NCI-H2171 (cell line): ENCODE results near the gene LARGE1.

Experiments used
- DNase-seq: peaks from one replicate; lab custom pipeline; 2025; lab: John Stamatoyannopoulos, UW

Gene LARGE1

DNA sequence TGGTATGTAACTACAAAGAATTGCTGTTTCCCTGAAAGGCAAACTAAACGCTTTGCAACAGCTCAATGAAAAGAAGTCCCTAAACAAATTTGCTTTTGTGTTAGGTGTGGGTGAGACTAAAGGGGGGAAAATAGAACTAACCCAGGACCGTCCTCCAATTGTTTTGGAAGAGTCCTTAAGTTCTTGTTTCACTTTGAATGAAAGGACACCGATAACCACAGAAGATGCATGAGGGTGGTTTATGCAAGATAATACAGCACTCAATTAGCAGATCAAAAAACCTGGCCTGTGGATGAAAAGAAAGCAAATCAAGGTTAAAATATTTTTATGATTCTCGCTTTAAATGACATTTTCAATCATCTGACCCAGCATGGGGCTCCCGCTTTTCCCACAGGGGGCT, 557.6 kb downstream of the LARGE1 start:
- DNase-seq: no peak

- DNase-seq: no peak
Measured at GRCh38 chr22:33361581-33361980, 558.7 kb downstream of the LARGE1 start.

GRCh38 chr22:33357981-33358399, 562.3 kb downstream of the LARGE1 start:
- DNase-seq: peak; percentile 58

DNA sequence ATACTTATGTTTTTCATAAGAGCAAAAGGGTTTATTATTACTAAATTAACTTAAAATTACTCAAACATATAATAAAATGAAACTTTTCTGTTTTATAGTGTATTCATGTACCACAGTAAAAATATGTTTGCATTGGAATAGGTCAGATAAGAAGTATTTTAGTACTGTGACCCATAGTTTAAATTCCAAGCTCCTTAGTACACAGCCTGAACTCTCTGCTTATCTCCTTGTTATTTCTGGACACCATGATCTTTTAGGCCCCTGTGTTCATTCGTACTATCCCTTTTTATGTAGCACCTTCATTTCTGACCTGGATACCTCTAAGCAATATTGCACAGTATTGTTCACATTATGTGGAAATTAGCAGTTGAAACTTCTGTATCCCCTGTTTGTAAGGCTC, 565.3 kb downstream of the LARGE1 start:
- no peak for DNase-seq

GRCh38 chr22:33353502-33353901, 566.8 kb downstream of the LARGE1 start:
- DNase-seq: no peak

DNA sequence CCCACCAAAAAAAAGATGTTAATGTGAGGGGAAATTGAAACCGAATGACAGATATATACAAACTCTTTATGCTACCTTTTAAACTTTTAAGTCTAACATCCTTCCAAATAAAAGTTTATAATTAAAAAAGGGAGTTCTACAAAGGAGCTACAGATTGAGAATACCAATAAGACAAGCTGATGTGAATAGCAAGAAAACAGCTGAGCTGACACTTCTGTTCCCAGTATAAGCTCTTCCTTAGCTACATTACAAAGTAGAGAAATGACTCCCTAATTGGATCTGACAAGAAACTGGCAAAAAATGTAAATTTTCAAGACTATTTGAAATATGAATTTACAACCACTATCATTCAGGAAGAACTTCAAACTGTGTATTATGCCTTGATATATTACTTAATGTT, 567.5 kb downstream of the LARGE1 start:
- DNase-seq: no peak

- no peak for DNase-seq
Measured at GRCh38 chr22:33350961-33351360, 569.3 kb downstream of the LARGE1 start.

GRCh38 chr22:33350491-33350890, 569.8 kb downstream of the LARGE1 start:
- DNase-seq: no peak

- DNase-seq: no peak
Measured at GRCh38 chr22:33347002-33347401, 573.3 kb downstream of the LARGE1 start.

GRCh38 chr22:33341611-33342010, 578.7 kb downstream of the LARGE1 start:
- no peak for DNase-seq

GRCh38 chr22:33337524-33337923, 582.8 kb downstream of the LARGE1 start:
- no peak for DNase-seq

DNA sequence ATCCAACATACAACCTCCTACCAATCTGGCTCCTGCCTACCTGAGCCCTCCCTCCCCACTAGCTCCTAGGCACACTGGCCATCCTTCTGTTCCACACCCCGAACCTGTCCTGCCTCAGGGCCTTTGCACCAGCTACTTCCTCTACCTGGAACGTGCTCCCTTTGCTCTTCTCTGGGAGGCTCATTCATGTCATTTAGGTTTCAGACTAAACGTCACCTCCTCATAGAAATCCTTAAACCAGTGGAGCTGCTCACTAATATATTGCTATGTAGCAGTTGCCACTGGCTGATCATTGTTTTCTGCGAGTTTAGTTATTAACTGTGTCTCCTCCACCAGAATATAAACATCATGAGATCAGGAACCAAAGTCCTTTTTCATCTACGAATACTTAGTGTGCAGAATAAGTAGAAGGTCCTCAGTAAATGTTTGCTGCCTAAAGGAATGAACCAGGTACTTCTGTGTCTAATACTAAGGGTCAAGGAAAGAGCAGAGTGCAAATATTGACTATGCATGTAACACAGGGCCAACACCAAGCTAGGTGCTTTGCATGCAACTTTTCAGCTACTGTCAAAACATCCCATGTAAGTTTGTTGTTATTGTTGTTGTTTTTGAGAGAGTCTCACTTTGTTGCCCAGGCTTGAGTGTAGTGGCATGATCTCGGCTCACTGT, 584.5 kb downstream of the LARGE1 start:
- no peak for DNase-seq

- peak; percentile 38 for DNase-seq
Measured at GRCh38 chr22:33332538-33332937, 587.7 kb downstream of the LARGE1 start.

DNA sequence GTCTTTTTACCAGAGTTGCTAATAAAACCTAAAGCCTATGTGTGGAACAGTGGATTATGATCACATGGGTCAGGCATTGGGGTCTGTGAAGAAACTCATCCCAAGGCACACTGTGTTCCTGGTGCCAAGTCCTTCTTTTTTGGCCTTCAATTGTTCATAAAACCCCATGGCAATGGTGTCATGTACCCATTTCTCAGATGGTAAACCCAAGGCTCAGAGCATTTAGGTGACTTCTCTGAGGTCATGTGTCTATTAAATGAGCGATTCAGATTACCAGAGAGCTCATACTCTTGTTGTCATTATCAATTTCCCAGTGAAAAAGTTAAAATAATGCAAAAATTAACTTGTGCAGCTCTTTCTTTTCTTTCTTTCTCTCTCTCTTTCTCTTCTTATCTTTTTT, 589.3 kb downstream of the LARGE1 start:
- no peak for DNase-seq

GRCh38 chr22:33330534-33330933, 589.7 kb downstream of the LARGE1 start:
- DNase-seq: no peak

DNA sequence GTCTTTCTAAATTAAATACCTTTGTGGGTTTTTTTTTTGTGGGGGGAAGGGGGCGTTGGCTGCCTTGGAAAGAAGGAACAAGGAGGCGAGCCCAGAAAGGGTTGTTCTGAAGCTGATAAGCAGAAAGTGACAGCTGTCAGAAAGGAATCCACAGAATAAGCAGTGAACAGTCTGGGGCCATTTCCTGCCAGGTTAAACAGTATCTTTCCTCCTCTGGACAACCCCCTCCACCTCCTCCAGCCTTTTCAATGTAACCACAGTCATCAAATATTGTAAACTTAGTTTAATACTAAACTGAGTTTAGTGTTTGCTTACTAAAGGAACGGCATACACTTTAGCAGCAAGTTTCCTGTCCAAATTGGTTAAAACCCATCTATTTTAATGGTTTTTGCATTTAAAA, 590.9 kb downstream of the LARGE1 start:
- DNase-seq: no peak

DNA sequence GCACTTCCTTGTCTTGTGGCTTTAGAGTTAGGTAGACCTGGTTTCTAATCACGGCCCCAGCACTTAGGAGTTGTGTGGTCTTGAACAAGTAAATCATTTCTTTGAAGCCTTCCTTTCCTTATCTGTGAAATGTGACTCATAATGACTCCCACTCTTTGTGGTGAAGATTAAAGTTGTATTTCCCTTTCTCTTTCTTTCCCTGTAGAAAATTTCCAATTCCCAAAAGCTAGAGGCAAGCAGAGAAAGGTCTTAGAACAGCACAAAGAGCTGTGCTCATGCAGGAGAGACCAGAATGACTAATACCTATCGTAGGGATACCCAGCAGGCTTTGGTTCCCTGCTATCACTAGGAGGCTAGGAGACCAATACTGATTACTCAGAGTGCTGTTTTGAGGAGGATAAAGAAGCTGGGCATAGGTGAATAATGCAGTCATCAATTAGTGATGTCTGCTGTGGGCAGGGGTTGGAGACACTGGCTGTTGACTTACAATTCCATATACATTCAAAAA, 591.4 kb downstream of the LARGE1 start:
- DNase-seq: no peak

DNA sequence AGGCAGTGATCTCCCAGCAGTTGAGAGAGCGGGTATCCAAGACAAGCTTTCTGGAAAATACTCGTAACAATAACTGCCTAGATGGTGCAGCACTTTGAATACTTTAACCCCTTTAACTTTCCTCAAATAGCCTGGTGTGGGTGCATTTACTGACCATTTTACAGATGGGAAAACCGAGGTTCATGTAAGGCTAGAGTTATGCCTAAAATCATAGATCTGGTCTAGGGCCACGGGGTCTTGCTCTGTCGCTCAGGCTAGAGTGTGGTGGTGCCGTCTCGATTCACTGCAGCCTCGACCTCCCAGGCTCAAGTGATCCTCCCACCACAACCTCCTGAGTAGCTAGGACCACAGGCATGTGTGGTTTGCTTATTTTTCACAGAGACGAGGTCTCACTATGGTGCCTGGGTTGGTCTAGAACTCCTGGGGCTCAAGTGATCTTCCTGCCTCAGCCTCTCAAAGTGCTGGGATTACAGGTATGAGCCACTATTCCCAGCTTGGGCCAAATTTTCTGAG, 592.9 kb downstream of the LARGE1 start:
- no peak for DNase-seq

DNA sequence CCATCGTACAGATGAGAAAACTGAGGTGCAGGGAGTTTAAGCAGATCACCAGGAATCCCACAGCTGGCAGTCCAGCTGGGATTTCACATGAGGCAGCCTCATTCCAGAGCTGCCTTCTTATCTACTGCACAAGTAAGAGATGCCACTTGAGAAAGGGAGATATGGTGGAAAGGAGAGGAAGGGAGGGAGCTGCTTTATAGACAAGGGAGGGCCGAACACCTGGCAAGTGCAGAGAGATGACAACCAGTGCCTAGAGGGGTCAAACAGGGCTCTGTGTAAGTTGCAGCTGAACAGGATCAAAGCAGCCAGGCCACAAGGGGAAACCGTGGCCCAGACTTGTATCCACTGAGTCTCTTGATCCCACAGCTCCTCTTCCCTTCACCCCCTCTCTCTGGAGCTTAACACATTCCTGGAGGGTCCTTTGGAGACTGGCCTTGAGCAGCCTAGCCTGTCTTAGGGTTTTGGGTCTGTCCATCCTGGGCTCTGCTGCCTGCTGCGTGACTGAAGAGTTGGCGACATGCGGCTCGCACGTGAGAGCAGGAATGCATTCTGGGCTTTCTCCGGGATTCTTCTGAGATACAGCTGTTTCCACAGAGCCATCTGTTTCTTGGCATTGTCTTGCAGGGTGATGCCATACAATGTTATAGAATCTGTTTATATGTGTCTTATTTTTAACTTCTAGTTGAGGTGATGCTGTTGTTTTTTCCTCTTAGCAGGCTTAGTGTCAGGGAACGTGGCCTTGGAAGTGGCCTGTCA, 593.6 kb downstream of the LARGE1 start:
- DNase-seq: no peak

- no peak for DNase-seq
Measured at GRCh38 chr22:33325232-33326004, 594.9 kb downstream of the LARGE1 start.

GRCh38 chr22:33324228-33324627, 596.0 kb downstream of the LARGE1 start:
- no peak for DNase-seq

- DNase-seq: no peak
Measured at GRCh38 chr22:33321466-33321865, 598.8 kb downstream of the LARGE1 start.

DNA sequence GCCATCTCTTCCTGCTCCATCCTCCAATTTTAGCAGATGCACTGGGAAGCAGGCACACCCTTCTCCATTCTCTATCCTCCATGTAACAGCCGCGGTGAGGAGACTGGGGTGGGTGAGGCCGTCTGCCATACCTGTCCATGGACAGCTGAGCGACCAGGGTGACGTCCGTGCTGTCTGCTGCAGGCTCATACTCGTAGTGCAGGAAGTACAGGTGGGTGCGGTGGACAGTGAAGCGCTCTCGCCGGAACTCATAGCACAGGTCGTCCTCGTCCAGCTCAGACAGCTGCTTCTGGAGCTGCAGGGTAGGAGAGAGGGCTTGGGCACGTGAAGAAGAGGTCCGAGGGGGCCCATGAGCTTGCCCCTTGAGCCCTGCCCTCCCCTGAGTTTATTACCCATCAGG, 604.3 kb downstream of the LARGE1 start:
- DNase-seq: no peak
